GM21786 (cell line): ENCODE data around the gene GPRC5D.
A peak's percentile ranks its signal among the peaks of the same experiment; 100 is the strongest.

Source experiments
- ATAC-seq: cut with Tn5 transposase; IDR thresholded peaks from one replicate; pipeline ENCODE4 v1.9.1; 2021; ENCODE audit not compliant: unreplicated experiment

GPRC5D gene

DNA sequence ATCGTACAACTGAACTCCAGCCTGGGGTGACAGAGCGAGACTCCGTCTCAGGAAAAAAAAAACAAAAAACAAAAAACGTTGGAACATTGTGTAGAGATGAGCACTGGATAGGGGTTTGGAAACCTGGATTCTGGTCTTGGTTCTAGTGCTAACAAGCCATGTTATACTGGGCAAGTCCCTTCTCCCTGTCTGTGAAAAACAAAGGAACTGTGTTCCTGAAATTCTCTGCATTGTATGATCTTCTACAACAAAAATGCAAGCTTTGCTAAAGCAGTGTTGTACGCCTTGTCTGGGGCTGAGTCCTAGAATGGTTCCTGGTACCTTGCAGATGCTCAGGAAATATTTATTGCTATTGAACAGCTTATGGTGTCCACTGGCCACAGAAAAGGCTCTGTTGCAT, 13.4 kb downstream of the GPRC5D start:
- ATAC-seq: no peak

DNA sequence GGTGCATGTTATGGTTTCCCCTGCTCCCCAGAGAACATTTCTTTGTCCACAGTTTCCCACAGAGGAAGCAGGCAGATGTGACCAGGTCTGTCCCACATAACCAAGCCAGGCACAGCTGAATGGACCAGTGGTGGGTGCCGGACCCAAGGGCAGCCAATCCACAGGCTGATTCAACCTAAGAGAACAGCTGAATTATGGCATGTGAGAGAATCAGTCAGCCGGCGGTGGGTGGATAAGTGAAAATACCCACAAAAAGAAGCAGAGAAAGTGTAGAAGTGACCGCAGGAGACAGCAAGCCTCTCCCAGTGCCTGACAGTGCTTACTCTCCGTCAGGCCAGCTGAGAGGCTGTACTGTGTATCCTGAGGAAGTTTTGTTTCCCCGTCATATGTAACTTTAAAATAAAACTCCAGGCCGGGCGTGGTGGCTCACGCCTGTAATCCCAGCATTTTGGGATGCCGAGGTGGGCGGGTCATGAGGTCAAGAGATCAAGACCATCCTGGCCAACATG, 14.9 kb downstream of the GPRC5D start:
- ATAC-seq: no peak

DNA sequence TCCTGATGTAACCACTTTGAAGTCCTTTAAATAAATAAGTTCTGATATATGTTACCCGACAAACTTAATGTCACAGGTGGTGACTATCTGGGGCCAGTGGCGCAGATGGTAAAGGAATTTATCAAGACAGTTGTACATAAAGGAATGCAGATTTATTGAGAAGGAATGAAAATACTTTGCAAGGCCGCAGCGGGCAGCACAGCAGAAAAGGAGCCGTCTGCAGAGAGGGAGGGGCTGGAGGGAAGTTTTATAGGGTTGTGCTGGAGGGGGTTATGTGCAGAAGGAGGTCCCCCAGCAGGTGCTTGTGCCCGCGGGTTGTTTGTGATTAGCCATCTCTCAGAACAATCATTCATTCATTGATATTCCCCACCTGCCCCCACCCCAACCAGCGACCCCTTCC, 17.4 kb downstream of the GPRC5D start:
- ATAC-seq: no peak

DNA sequence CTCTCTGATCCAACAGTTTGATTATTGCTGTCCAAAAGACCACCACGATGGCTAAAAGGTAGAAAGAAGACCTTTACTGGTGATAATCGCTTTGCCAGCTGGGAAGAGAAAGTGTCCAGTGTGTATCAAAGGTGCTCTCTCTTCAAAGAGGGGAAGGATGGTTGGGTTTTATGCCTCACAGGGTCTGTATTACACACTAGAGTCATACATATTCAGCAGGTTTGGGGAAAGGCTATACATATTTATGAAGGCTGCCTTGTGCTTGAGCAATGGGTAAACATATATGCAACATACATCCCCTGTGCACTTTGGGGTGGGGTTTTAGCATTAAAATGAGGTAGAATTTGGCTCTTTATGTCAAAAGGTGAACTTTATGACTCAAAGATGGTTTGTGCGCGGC, 18.2 kb downstream of the GPRC5D start:
- no peak for ATAC-seq

DNA sequence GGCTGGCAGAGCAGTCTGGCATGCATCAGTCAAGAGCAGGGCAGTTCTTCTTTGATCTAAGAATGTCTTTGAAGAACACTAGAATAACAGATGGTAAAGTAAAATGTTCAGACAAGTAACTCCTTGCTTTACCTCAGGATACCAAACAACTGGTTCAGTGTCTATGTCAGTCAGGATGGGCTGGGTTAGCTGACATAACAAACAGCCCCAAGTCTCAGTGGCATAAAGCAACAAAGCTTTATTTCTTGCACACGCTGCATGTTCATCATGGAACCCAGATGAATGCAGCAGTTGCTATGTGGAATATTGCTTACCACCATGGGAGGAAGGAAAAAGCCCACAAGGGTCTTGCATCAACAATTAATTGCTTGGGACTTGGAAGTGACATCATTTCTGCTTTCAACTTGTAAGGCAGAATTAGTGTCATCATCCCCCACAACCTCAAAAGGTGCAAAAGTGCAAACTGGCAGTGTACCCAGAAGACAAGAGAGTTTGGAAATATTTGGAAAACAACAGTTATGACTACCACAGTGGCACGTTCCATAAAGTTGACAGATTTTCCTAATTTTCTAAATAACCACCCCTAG, 21.2 kb downstream of the GPRC5D start:
- ATAC-seq: no peak

DNA sequence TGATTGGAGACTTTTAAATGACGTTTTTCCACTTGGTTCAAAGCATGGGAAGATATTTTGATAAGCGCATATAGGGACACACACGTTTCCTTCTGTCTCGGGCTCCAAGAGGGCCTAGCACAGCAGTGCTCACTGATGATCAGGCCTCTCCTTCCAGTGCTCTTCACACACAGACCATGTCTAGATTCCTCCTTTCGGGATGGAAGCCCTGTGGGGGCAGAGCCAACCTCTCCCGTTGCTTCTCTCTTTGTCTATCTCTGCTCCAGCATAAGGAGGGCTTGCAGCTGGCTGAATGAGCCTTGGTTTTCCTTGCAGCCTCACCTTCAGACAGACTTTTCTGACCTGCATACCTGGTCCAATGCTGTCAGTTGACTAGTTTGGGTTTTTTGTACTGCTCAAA, 22.3 kb downstream of the GPRC5D start:
- ATAC-seq: no peak

DNA sequence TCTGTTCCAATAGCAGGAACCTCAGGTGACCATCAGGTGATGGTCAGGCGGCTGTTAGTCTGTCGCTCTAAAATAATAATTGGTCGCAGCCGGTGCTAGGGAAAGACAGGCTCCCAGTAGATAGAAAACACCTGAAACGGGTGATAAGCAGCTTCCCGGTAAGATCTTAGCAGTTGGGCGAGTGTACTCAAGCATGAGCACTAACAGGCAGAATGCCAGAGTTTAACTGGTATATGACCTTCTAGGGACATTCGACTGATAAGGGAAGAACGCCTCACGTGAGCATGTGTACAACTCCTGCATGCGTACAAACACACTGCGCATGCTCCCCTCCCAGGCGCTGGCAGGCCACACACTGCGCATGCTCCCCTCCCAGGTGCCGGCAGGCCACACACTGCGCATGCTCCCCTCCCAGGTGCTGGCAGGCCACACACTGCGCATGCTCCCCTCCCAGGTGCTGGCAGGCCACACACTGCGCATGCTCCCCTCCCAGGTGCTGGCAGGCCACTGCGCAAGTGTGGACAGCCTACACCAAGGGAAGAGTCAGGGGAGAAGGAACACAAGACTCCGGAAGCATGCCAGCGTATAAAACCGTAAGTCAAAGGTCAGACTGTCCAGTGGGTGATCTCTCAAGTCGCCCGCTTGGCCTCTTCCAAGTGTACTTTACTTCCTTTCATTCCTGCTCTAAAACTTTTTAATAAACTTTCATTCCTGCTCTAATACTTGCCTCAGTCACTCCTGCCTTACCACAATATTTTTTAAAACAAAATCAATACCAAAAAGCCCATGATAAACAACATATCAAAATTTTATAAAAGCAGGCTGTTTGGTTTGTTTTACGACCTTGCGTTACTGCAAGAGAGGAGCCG, 24.5 kb downstream of the GPRC5D start:
- ATAC-seq: no peak

DNA sequence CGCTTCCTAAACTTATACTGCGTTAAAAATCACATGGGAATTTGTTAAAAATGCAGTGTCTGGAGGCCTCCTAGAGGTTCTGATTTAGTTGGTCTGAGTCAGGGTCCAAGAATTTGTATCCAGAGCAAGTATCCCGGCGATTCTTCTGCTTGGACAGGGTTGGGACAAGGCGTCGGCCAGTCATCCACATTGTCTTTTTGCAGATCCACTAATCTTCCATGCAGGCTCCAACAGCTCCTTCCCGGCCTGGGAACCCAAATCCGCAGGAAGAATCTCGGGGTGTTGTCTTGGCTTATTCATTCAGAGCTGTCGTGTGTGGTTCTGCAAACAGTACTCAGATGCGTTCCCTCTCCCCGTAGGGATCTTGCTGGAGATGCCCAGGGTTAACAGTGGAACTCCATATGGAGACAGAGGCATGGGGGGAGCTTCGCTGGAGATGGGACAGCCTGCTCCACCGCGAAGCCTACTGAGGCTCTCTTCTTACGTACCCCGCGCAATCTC, 25.3 kb downstream of the GPRC5D start:
- ATAC-seq: no peak

DNA sequence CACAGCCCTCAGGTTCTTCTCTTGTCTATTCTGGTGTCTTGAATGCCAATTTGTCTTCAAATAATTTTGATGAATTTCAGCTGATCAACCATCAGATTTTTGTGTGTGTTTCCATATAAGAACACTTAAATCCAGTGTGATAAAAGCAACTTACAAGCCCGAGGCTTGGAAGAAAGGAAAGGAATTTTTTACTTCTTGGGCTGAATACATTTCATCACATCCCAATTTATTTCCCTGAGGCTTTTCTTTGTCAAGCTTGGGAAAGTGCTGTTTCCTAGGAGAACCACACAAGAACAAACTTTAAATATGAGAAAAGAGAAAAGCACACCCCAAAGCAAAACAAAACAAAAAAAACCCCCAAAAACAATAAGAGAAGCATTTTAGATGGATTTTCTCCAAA, 26.6 kb downstream of the GPRC5D start:
- no peak for ATAC-seq

DNA sequence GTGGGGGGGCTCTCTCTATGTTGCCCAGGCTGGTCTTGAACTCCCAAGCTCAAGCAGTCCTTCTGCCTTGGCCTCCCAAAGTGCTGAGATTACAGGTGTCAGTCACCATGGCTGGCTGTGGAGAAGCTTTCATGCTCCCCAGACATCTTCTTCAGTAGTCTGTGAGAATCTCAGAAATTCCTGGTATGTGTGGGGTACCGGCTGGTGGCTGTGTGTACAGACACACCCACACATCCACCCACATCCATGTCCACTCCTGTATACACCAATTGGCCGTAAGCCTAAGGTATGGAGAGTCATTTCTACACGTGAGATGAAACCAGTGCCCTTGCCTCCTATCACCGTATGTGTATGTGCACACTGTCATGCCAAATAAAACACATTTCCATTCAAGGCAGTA, 27.8 kb downstream of the GPRC5D start:
- ATAC-seq: no peak

DNA sequence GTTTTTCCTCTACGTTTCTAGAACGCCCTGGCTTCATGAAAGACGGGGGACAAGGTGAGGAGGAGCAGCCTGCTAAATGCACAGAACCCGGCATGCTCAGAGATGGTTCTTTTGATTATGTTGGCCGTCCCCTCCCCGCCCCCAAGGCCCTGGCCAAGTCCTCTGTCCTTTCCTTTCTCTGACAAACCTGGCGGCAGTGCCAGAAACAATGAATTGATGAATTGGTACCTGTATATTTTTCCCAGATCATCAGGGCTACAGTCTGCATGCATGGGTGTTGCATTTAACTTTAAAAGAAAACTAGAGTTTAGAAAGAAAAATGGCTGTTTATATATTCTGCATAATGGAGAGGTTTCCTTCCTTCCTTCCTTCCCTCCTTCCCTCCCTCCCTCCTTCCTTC, 29.0 kb downstream of the GPRC5D start:
- no peak for ATAC-seq

DNA sequence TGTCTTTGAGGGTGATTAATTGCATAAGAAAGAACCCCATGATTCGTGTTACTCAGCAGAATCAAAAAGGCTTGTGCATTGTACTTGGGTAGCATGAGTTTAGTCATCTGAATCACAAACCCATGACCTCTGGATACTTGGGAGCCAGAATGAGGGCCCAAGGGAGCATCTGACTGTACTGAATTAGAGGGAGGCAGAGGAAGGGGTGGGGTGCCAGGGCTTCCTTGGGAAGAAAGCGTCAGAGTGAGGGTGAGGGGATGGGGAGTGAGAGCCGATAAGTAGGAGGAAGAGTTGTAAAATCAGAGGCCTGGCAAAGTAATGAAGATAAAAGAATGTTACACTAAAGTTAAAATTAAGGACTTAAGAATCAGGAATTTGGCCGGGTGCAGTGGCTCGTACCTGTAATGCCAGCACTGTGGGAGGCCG, 29.8 kb downstream of the GPRC5D start:
- no peak for ATAC-seq

DNA sequence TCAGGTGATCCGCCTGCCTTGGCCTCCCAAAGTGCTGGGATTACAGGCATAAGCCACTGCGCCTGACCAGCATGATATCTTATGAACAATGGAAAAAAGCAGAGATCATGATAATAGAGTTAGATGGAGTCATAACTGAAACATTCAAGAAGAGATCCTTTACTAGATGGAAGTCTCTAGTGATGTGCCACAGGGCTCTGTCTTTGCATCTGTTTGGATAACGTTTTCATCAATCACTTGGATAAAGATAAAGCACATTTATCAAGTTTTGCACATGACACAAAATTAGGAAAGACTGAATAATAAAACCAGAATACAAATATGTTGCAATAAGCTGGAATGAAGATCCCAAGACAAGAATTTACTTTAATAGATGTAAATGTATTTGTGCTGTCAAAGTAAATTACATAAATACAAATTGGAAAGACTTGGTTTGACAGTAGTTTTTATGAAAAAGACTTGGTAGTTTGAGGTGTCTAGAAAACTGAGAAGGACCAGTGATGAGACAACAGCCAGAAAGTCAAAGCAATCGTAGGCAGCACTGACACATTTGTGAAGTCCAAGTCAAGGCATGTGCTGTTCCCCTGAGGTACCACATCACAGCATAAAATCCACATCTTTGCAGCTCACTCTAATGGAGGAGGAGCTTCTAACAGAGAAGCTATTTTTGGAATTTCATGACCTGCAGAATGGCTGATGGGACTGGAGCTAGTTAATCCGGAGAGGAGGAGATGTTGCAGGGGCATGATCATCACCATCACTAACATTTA, 32.1 kb downstream of the GPRC5D start:
- ATAC-seq: no peak

DNA sequence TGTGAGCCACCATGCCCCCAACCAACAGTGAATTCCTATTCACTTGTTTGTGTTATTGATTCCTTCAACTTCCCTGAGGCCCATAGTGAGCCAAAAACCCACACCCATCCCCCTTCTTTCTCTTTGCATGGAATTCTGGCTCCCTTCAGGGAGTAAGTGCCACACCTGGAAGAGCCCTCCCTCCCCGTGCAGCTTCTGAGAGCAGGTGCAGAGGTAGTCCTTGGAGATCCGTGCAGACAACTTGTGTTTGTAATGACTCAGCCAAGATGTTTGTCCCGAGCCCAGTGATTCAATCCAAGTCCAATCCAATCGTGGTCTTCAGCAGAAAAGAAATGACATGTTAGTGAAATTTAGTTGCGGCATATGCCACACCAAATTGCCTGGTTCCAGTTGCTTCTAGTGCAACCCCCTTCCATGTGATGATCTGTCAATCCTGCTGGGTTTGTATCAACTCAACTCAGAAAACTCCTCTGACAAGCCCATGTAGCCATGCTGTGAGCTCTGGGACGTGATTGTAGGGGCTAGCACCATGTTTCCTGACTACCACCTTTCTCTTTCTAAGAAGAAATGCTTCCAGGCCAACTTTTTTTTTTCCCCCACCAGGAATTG, 33.1 kb downstream of the GPRC5D start:
- ATAC-seq: no peak

DNA sequence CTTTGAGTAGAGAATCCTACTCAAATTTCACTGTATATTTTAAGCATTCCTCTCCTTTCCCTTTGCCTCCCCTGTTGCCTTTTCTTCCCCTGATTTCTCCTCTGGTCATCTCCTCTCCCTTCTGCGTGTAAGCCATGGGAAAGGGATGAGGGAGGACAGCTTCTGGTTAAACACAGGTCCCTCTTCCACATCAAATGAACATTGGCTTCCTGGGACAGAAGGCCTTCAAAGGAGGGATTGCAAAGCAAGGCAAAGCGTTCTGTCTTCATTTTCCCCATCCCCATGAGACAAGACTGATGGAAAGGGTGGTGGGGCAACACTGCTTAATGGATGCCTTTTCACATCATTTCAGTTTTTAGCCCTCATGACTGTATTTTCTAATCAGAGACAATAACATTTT, 34.5 kb downstream of the GPRC5D start:
- no peak for ATAC-seq

DNA sequence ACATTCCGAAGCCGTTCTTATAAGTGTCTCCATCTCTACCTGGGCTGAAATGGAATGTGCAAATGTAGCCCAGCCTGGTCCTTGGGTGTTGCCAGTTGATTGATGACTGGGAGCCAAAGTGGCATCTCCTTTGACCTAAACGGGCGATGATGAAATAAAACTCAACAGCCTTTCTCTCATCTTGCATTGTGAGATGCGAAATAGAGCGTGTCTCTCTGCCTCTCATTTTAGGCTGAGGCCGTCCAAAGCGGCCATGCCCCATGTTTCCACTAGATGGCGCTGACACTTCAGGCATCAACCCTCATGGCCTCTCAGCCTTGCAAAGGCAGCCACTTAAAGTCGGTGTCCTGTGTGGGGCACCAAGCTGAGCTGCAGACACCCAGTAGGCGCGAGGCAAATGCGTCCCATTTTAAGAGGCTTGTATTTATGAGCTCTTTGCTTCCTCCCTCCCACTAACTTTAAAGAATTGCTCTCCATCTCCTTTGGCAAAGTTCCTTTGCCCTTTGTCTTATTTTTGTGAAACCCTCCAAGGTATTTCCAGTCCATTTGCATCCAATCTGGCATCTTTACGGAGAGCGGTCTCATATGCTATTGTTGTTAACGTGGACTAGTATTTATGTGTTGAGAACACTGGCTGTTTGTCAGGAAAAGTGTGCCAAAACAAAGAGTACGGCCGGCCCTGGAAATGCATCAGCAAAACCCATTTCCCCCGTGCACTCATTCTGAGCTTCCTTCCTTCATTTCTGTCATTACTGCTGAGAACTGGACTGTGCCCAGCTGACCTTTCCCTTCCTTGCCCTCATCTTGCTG, 35.6 kb downstream of the GPRC5D start:
- ATAC-seq: peak; percentile 97

DNA sequence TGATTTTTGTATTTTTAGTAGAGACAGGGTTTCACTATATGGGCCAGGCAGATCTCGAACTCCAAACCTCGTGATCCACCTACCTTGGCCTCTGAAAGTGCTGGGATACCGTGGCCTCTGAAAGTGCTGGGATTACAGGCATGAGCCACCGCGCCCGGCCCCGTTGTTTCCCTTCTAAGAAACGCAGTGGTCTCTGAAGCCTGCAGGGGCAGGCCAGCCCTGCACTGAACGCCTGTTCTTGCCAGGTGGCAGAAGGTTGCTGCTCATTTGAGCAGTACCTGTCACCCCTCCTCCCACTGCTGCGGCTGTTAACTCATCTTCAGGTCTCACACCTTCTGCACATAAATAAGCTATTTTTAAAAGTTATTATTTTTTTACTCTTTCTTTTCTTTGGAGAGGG, 36.3 kb downstream of the GPRC5D start:
- no peak for ATAC-seq

DNA sequence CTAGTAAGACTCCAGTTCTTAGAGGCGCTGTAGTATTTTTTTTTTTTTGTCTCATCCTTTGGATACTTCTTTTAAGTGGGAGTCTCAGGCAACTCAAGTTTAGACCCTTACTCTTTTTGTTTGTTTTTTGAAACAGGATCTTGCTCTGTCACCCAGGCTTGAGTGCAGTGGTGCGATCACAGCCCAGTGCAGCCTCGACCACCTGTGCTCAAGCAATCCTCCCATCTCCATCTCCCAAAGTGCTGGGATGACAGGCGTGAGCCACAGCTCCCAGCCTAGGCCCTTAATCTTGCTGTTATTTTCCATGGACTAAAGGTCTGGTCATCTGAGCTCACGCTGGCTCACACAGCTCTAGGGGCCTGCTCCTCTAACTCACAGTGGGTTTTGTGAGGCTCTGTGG, 39.3 kb downstream of the GPRC5D start:
- no peak for ATAC-seq

DNA sequence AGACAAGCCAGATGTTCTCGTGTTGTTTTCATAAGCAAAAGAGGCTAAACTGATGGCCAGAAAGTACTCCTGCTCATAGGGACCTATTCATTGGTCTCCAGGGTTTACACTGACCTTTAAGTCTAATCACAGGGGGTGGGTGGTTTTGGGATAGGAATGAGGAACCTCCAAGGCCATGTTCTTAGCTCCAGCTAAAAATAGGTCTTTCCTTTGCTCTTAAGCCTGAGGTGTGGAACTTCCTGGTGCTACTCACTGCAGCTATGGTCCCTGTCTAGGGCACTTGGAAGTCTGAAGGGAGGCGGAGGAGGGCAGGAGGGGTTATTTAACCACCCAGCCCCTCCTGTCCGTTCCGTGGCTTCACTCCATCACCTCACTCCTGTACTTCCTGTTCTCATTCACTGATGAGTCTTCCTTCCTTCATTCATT, 42.0 kb downstream of the GPRC5D start:
- no peak for ATAC-seq
